Hepatocyte (in vitro differentiated cells): ENCODE measurements around the gene KIF9.

ENCODE experiments used
- CTCF ChIP-seq: fragments of 200-600 bp; sonication (generic); IDR thresholded peaks from 2 replicates; pipeline ENCODE4 v1.5.1; 2016; ENCODE audit warnings: antibody characterized with exemption, mild to moderate bottlenecking; ENCODE audit not compliant: poor library complexity
- EZH2 ChIP-seq: fragments of 200-600 bp; sonication (generic); IDR thresholded peaks from 2 replicates; pipeline ENCODE4 v1.6.1; 2016; ENCODE audit warnings: antibody characterized with exemption, mild to moderate bottlenecking, borderline replicate concordance

- TF ChIP-seq CTCF (peak; percentile 83), EZH2 (no peak)
Observed at GRCh38 chr3:47324278-47324865, 41.8 kb upstream of the KIF9 start.
